ENCODE data around the gene IRF2. TPM values are rescaled to one million over a fixed set of nuclear protein-coding genes. Genes with fewer than 3 reads are reported as not detected.

IRF2 gene
- polyA plus RNA-seq, 1 donor = 38.8 TPM

DNA sequence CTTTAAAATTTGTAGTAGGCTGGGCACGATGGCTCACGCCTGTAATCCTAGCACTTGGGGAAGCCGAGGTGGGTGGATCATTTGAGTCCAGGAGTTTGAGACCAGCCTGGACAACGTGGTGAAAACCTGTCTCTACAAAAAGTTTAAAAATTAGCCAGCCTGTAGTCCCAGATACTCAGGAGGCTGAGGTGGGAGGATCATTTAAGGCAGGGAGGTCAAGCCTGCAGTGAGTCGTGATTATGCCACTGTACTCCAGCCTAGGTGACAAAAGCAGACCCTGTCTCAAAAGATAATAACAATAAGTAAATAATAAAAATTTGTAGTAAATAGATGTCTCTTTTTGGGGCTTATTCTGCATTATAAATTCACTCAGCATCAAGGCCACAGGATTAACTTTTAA lies 118.5 kb downstream of the IRF2 start:
- H3K4me1 ChIP-seq (ENCODE audit: control insufficient read depth, insufficient read depth, low read length) = peaks cover 10% of the 10 kb centered on the region
- DNase-seq = no peak
- WGBS (ENCODE audit: insufficient coverage, low lambda C conversion rate) = no CpG with 5 or more reads among the region's 5 CpGs
- H3K9me3 ChIP-seq (ENCODE audit: control insufficient read depth, low read depth, low read length) = peaks cover 2% of the 10 kb centered on the region
- no peak overlapping the region for H3K27ac ChIP-seq (ENCODE audit: low read length)
- no peaks in the 10 kb centered on the region for H3K36me3 ChIP-seq (ENCODE audit: control insufficient read depth, insufficient read depth, low read length)
- H3K27me3 ChIP-seq (ENCODE audit: control insufficient read depth, insufficient read depth, low read length) = no peaks in the 10 kb centered on the region
- H3K4me3 ChIP-seq (ENCODE audit: low read length) = no peak overlapping the region

GRCh38 chr4:184355111-184355604 lies 119.2 kb downstream of the IRF2 start:
- Histone ChIP-seq H3K27me3 (ENCODE audit: control insufficient read depth, insufficient read depth, low read length) (no peaks in the 10 kb centered on the region), H3K4me1 (ENCODE audit: control insufficient read depth, insufficient read depth, low read length) (peaks cover 15% of the 10 kb centered on the region), H3K27ac (ENCODE audit: low read length) (peak overlapping the region; percentile 4), H3K4me3 (ENCODE audit: low read length) (no peak overlapping the region), H3K36me3 (ENCODE audit: control insufficient read depth, insufficient read depth, low read length) (no peaks in the 10 kb centered on the region), H3K9me3 (ENCODE audit: control insufficient read depth, low read depth, low read length) (peaks cover 2% of the 10 kb centered on the region)
- WGBS (ENCODE audit: insufficient coverage, low lambda C conversion rate) = no CpG with 5 or more reads among the region's 2 CpGs
- peak; percentile 66 to 72 for DNase-seq

DNA sequence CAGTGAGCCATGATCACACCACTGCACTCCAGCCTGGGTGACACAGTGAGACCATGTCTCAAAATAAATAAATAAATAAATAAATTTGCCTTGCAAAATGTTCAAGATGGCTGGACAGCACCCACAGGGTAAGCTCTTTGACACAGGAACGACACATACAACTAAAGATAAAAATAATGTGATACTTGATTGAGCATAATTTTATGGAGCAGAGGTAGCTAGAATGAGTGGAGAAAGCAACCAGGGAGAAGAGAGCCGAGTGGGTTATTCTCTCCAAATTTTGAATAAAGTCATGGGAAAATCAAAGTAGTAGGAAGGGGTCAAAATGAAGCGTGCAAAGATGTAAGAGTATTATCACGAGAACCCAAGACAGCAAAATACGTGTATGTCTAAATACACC lies 121.5 kb downstream of the IRF2 start:
- peaks cover 2% of the 10 kb centered on the region for H3K9me3 ChIP-seq (ENCODE audit: control insufficient read depth, low read depth, low read length)
- WGBS (ENCODE audit: insufficient coverage, low lambda C conversion rate) = 100% methylated on average over 2 of the region's 5 CpGs
- H3K27me3 ChIP-seq (ENCODE audit: control insufficient read depth, insufficient read depth, low read length) = no peaks in the 10 kb centered on the region
- no peak overlapping the region for H3K4me3 ChIP-seq (ENCODE audit: low read length)
- H3K4me1 ChIP-seq (ENCODE audit: control insufficient read depth, insufficient read depth, low read length) = peaks cover 33% of the 10 kb centered on the region
- H3K27ac ChIP-seq (ENCODE audit: low read length) = no peak overlapping the region
- H3K36me3 ChIP-seq (ENCODE audit: control insufficient read depth, insufficient read depth, low read length) = no peaks in the 10 kb centered on the region
- no peak for DNase-seq

- Histone ChIP-seq H3K27ac (ENCODE audit: low read length) (no peak overlapping the region), H3K4me1 (ENCODE audit: control insufficient read depth, insufficient read depth, low read length) (peaks cover 44% of the 10 kb centered on the region), H3K36me3 (ENCODE audit: control insufficient read depth, insufficient read depth, low read length) (no peaks in the 10 kb centered on the region), H3K27me3 (ENCODE audit: control insufficient read depth, insufficient read depth, low read length) (no peaks in the 10 kb centered on the region), H3K4me3 (ENCODE audit: low read length) (no peak overlapping the region), H3K9me3 (ENCODE audit: control insufficient read depth, low read depth, low read length) (peaks cover 2% of the 10 kb centered on the region)
- no peak for DNase-seq
- 88% methylated on average over 5 of the region's 19 CpGs for WGBS (ENCODE audit: insufficient coverage, low lambda C conversion rate)
Measured at GRCh38 chr4:184351560-184352451, 122.5 kb downstream of the IRF2 start.

GRCh38 chr4:184350964-184351363 lies 123.4 kb downstream of the IRF2 start:
- Histone ChIP-seq H3K27me3 (ENCODE audit: control insufficient read depth, insufficient read depth, low read length) (no peaks in the 10 kb centered on the region), H3K36me3 (ENCODE audit: control insufficient read depth, insufficient read depth, low read length) (no peaks in the 10 kb centered on the region), H3K4me1 (ENCODE audit: control insufficient read depth, insufficient read depth, low read length) (peaks cover 49% of the 10 kb centered on the region), H3K4me3 (ENCODE audit: low read length) (no peak overlapping the region), H3K9me3 (ENCODE audit: control insufficient read depth, low read depth, low read length) (peaks cover 2% of the 10 kb centered on the region), H3K27ac (ENCODE audit: low read length) (no peak overlapping the region)
- no peak for DNase-seq
- 100% methylated on average over 3 of the region's 5 CpGs for WGBS (ENCODE audit: insufficient coverage, low lambda C conversion rate)

- Histone ChIP-seq H3K36me3 (ENCODE audit: control insufficient read depth, insufficient read depth, low read length) (no peaks in the 10 kb centered on the region), H3K27me3 (ENCODE audit: control insufficient read depth, insufficient read depth, low read length) (no peaks in the 10 kb centered on the region), H3K9me3 (ENCODE audit: control insufficient read depth, low read depth, low read length) (peaks cover 2% of the 10 kb centered on the region), H3K4me3 (ENCODE audit: low read length) (no peak overlapping the region), H3K27ac (ENCODE audit: low read length) (peak overlapping the region; percentile 99), H3K4me1 (ENCODE audit: control insufficient read depth, insufficient read depth, low read length) (peaks cover 55% of the 10 kb centered on the region)
- no peak for DNase-seq
- whole genome bisulfite sequencing (ENCODE audit: insufficient coverage, low lambda C conversion rate) = 60% methylated on average over 1 of the region's 9 CpGs
Measured at GRCh38 chr4:184350213-184350817, 124.0 kb downstream of the IRF2 start.

DNA sequence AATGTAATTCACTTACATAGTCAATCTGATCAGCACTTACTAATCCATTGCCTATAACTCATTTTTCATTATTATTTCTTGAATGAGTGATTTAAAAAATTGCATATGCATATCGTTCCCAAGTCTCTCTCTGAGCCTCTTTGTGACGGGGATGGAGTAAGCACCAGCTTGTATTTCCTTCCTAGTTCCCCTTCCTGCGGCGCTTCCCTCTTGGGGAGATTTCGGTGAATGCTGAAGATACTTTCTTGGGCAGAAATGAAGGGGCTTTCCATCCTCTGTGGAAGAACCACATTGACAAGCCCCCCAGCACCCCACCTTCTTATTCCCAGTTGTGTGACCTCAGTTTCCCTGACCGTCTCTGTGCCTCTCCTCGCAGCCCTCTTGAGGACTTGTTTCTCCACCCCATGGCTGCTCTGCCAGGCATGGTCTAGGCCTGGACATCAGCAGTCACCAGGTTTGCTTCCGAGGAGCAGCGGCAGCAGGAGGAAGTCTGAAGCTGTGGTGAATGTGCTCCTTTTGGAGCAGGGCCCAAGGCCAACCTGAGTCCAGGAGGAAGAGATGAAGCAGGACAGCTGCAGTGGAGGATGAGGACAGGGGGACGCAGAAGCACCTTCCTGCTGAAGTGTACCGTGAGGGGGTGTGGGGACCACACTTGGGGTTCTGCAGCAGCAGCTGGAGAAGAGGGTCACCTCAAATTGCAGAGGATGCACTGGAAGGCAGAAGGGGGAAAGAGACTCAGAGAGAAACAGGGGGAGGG lies 124.9 kb downstream of the IRF2 start:
- H3K9me3 ChIP-seq (ENCODE audit: control insufficient read depth, low read depth, low read length) = peaks cover 2% of the 10 kb centered on the region
- no peaks in the 10 kb centered on the region for H3K27me3 ChIP-seq (ENCODE audit: control insufficient read depth, insufficient read depth, low read length)
- H3K4me3 ChIP-seq (ENCODE audit: low read length) = no peak overlapping the region
- no peaks in the 10 kb centered on the region for H3K36me3 ChIP-seq (ENCODE audit: control insufficient read depth, insufficient read depth, low read length)
- 80% methylated on average over 2 of the region's 11 CpGs for WGBS (ENCODE audit: insufficient coverage, low lambda C conversion rate)
- peaks cover 58% of the 10 kb centered on the region for H3K4me1 ChIP-seq (ENCODE audit: control insufficient read depth, insufficient read depth, low read length)
- H3K27ac ChIP-seq (ENCODE audit: low read length) = peak overlapping the region; percentile 99
- peak in 1 of 2 donors; percentile 36 for DNase-seq

- Histone ChIP-seq H3K4me1 (ENCODE audit: control insufficient read depth, insufficient read depth, low read length) (peaks cover 64% of the 10 kb centered on the region), H3K9me3 (ENCODE audit: control insufficient read depth, low read depth, low read length) (no peaks in the 10 kb centered on the region), H3K4me3 (ENCODE audit: low read length) (peak overlapping the region; percentile 10), H3K27me3 (ENCODE audit: control insufficient read depth, insufficient read depth, low read length) (no peaks in the 10 kb centered on the region), H3K27ac (ENCODE audit: low read length) (peak overlapping the region; percentile 99), H3K36me3 (ENCODE audit: control insufficient read depth, insufficient read depth, low read length) (no peaks in the 10 kb centered on the region)
- 40% methylated on average over 1 of the region's 15 CpGs for WGBS (ENCODE audit: insufficient coverage, low lambda C conversion rate)
- DNase-seq = peak; percentile 96 to 99
Measured at GRCh38 chr4:184348311-184349233, 125.8 kb downstream of the IRF2 start.

- no peaks in the 10 kb centered on the region for H3K36me3 ChIP-seq (ENCODE audit: control insufficient read depth, insufficient read depth, low read length)
- WGBS (ENCODE audit: insufficient coverage, low lambda C conversion rate) = no CpG with 5 or more reads among the region's 16 CpGs
- H3K4me1 ChIP-seq (ENCODE audit: control insufficient read depth, insufficient read depth, low read length) = peaks cover 64% of the 10 kb centered on the region
- H3K27me3 ChIP-seq (ENCODE audit: control insufficient read depth, insufficient read depth, low read length) = no peaks in the 10 kb centered on the region
- H3K4me3 ChIP-seq (ENCODE audit: low read length) = peak overlapping the region; percentile 10
- H3K27ac ChIP-seq (ENCODE audit: low read length) = peak overlapping the region; percentile 99
- no peaks in the 10 kb centered on the region for H3K9me3 ChIP-seq (ENCODE audit: control insufficient read depth, low read depth, low read length)
- peak; percentile 75 to 85 for DNase-seq
Measured at GRCh38 chr4:184347251-184348239, 126.8 kb downstream of the IRF2 start.

All from large intestine (tissue), 3 donors.